CD4-positive, alpha-beta T cell (primary cell): ENCODE results near the gene LOX. TPM values are rescaled to one million over a fixed set of nuclear protein-coding genes. Genes with fewer than 3 reads are reported as not detected.

Experiments used
- ATAC-seq: fragments of 200-7000 bp; cut with Tn5 transposase; one replicate; pipeline ENCODE4 v1.10.0; 2022; ENCODE audit warnings: mild to moderate bottlenecking; ENCODE audit not compliant: poor library complexity
- CTCF ChIA-PET: fragments of 350-600 bp; sonication (Branson Sonifier 250); formaldehyde crosslinking; loops from one replicate; lab custom pipeline; 2021; ENCODE audit warnings: antibody characterized with exemption, inconsistent platforms; lab: Charles Lee
- POLR2A ChIA-PET: fragments of 350-600 bp; sonication (Branson Sonifier 250); formaldehyde crosslinking; loops from one replicate; lab custom pipeline; 2021; ENCODE audit warnings: antibody characterized with exemption, inconsistent platforms; lab: Charles Lee
- DNase-seq, 14 experiments: peaks; one replicate each; pipeline ENCODE4 v3.0.0-alpha.2; 2013 to 2020; ENCODE audit warnings: mixed read lengths in 2 of 14
- H3K27ac ChIP-seq, 2 donors: one replicate each; pipeline versions ENCODE4 v1.5.1 to v1.7.0; 2013; ENCODE audit warnings: low read length in 2 of 2, low read depth in 1 of 2, mild to moderate bottlenecking in 1 of 2
- H3K27me3 ChIP-seq, 2 experiments: 1 replicate in 1 of 2; 2 replicates in 1 of 2; pipeline versions ENCODE4 v1.6.1 to v1.7.0; 2013; ENCODE audit warnings: low read length in 2 of 2, control low read depth in 1 of 2, mild to moderate bottlenecking in 1 of 2, moderate library complexity in 1 of 2; ENCODE audit not compliant: insufficient read depth in 2 of 2, control insufficient read depth in 1 of 2
- H3K36me3 ChIP-seq: one replicate; pipeline ENCODE4 v1.6.1; 2013; ENCODE audit warnings: low read length, control low read depth; ENCODE audit not compliant: insufficient read depth
- H3K4me1 ChIP-seq: one replicate; pipeline ENCODE4 v1.6.1; 2013; ENCODE audit warnings: low read length, control low read depth; ENCODE audit not compliant: insufficient read depth
- H3K4me3 ChIP-seq: one replicate; pipeline ENCODE4 v1.5.1; 2013; ENCODE audit warnings: mild to moderate bottlenecking, low read length, moderate library complexity
- H3K9me3 ChIP-seq, 2 experiments: 1 replicate in 1 of 2; 2 replicates in 1 of 2; pipeline versions ENCODE4 v1.6.1 to v1.7.0; 2013; ENCODE audit warnings: low read length in 2 of 2, mild to moderate bottlenecking in 2 of 2, control low read depth in 1 of 2, moderate library complexity in 1 of 2; ENCODE audit not compliant: control insufficient read depth in 1 of 2, insufficient read depth in 1 of 2
- H3K27ac Mint-ChIP-seq: one replicate; pipeline ENCODE4 v1.8.0; 2020; ENCODE audit warnings: mixed read lengths
- H3K27me3 Mint-ChIP-seq: one replicate; pipeline ENCODE4 v1.8.0; 2021; ENCODE audit warnings: mixed read lengths
- H3K36me3 Mint-ChIP-seq: one replicate; pipeline ENCODE4 v1.8.0; 2021; ENCODE audit warnings: low read depth, mixed read lengths
- H3K4me1 Mint-ChIP-seq: one replicate; pipeline ENCODE4 v1.8.0; 2021; ENCODE audit warnings: low read depth, mixed read lengths
- H3K4me3 Mint-ChIP-seq: one replicate; pipeline ENCODE4 v1.8.0; 2020; ENCODE audit warnings: mild to moderate bottlenecking, mixed read lengths
- H3K9me3 Mint-ChIP-seq: one replicate; pipeline ENCODE4 v1.8.0; 2020; ENCODE audit warnings: mixed read lengths
- CTCF ChIP-seq: fragments of 200-600 bp; IDR thresholded peaks from one replicate; pipeline ENCODE4 v1.8.0; 2022; ENCODE audit warnings: antibody characterized with exemption, mild to moderate bottlenecking
- intact Hi-C, 2 experiments: fragments of 100-400 bp; cut with DNase I in 1 of 2; cut with micrococcal nuclease in 1 of 2; formaldehyde crosslinking; loops; one replicate each; pipeline versions ENCODE4 v1.15.1 to v1.9.0; 2023 to 2025; cut with DNase I, micrococcal nuclease
- total RNA-seq, 174 experiments: library from RNA in 2 of 174; stranded (reverse) in 2 of 174; gene quantifications; one replicate each; pipeline ENCODE4 v1.2.3 and lab custom pipeline; 2021 to 2026

LOX gene
- total RNA-seq, 2 experiments from 2014 or later, result 0.06 to 0.11 TPM

GRCh38 chr5:122114501-122114900, 36.4 kb upstream of the LOX start:
- TF ChIP-seq CTCF, result no peak
- no peak overlapping the region for H3K27ac ChIP-seq
- no peaks in the 10 kb centered on the region for H3K4me1 ChIP-seq
- H3K4me3 ChIP-seq, result no peak overlapping the region
- ChIA-PET CTCF (no interaction called here), POLR2A (no interaction called here)
- H3K36me3 ChIP-seq, result no peaks in the 10 kb centered on the region
- H3K36me3 Mint-ChIP-seq, result no peaks in the 10 kb centered on the region
- no peaks in the 10 kb centered on the region for H3K27me3 Mint-ChIP-seq
- H3K27me3 ChIP-seq, result no peaks in the 10 kb centered on the region
- H3K9me3 ChIP-seq, result no peaks in the 10 kb centered on the region
- H3K9me3 Mint-ChIP-seq, result no peaks in the 10 kb centered on the region
- intact Hi-C loops, result no loop called here
- no peak overlapping the region for H3K4me3 Mint-ChIP-seq
- no peak overlapping the region for H3K27ac Mint-ChIP-seq
- ATAC-seq (no peak), DNase-seq (no peak)
- no peaks in the 10 kb centered on the region for H3K4me1 Mint-ChIP-seq

GRCh38 chr5:122112733-122113558, 34.9 kb upstream of the LOX start:
- H3K36me3 Mint-ChIP-seq, result no peaks in the 10 kb centered on the region
- H3K9me3 Mint-ChIP-seq, result no peaks in the 10 kb centered on the region
- intact Hi-C loops, result no loop called here
- ATAC-seq (no peak), DNase-seq (no peak)
- ChIA-PET POLR2A (no interaction called here), CTCF (no interaction called here)
- no peaks in the 10 kb centered on the region for H3K4me1 Mint-ChIP-seq
- Histone ChIP-seq H3K36me3 (no peaks in the 10 kb centered on the region), H3K27me3 (no peaks in the 10 kb centered on the region), H3K4me3 (no peak overlapping the region), H3K9me3 (no peaks in the 10 kb centered on the region), H3K27ac (no peak overlapping the region), H3K4me1 (no peaks in the 10 kb centered on the region)
- H3K27ac Mint-ChIP-seq, result no peak overlapping the region
- no peak overlapping the region for H3K4me3 Mint-ChIP-seq
- no peak for TF ChIP-seq CTCF
- H3K27me3 Mint-ChIP-seq, result no peaks in the 10 kb centered on the region

GRCh38 chr5:122112063-122112462, 34.0 kb upstream of the LOX start:
- no peaks in the 10 kb centered on the region for H3K36me3 ChIP-seq
- no peak overlapping the region for H3K27ac ChIP-seq
- ATAC-seq (no peak), DNase-seq (no peak)
- no peak overlapping the region for H3K27ac Mint-ChIP-seq
- peaks cover 4% of the 10 kb centered on the region for H3K27me3 Mint-ChIP-seq
- H3K4me3 Mint-ChIP-seq, result no peak overlapping the region
- ChIA-PET CTCF (no interaction called here), POLR2A (no interaction called here)
- H3K4me1 ChIP-seq, result no peaks in the 10 kb centered on the region
- no peaks in the 10 kb centered on the region for H3K36me3 Mint-ChIP-seq
- intact Hi-C loops, result no loop called here
- TF ChIP-seq CTCF, result no peak
- H3K27me3 ChIP-seq, result no peaks in the 10 kb centered on the region
- no peaks in the 10 kb centered on the region for H3K9me3 Mint-ChIP-seq
- no peaks in the 10 kb centered on the region for H3K4me1 Mint-ChIP-seq
- H3K4me3 ChIP-seq, result no peak overlapping the region
- H3K9me3 ChIP-seq, result no peaks in the 10 kb centered on the region
